Measurements from ENCODE around the gene TTC4. TPM values are rescaled to one million over a fixed set of nuclear protein-coding genes. Genes with fewer than 3 reads are reported as not detected.
A peak's percentile ranks its signal among the peaks of the same experiment; 100 is the strongest.

TTC4 gene
- total and polyA plus RNA-seq, 2 experiments from 2014 or later, result 25.1 to 33.6 TPM

DNA sequence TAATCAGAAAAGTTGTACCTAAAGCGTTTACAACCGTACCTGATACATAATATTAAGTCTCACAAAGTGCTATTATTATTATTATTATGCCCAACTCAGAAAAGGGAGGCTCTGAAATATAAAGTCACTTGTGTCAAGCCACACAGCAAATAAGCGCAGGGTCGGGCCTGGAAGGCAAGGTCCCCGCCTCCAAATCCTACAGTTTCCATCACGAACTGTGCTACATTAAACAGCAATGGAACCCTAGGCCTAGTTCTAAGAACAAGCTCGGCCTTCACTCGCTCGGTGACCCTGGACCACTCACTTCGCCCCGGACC, 48.1 kb downstream of the TTC4 start:
- H3F3A ChIP-seq (replicated peaks; ENCODE audit: low read depth), result 0 out of 2 replicates have a peak, but pooled peaks cover 3% of the 10 kb centered on the region
- H3K4me3 ChIP-seq, result peak overlapping the region; percentile 93
- no peaks in the 10 kb centered on the region for H3K27me3 ChIP-seq (ENCODE audit: insufficient read depth)
- H3K79me2 ChIP-seq (replicated peaks; ENCODE audit: insufficient read depth), result peaks cover 25% of the 10 kb centered on the region
- peaks cover 9% of the 10 kb centered on the region for H3K4me1 ChIP-seq (ENCODE audit: insufficient read depth)
- H3K36me3 Mint-ChIP-seq (ENCODE audit: low read depth), result no peaks in the 10 kb centered on the region
- H3K27me3 Mint-ChIP-seq (ENCODE audit: insufficient read depth, low read depth, poor library complexity), result peaks cover 7% of the 10 kb centered on the region
- H3K9me2 ChIP-seq (ENCODE audit: insufficient read depth), result no peaks in the 10 kb centered on the region
- H3K36me3 ChIP-seq (ENCODE audit: insufficient read depth), result no peaks in the 10 kb centered on the region
- no peaks in the 10 kb centered on the region for H4K20me1 ChIP-seq (replicated peaks; ENCODE audit: insufficient read depth)
- peak overlapping the region; percentile 95 for H3K27ac Mint-ChIP-seq
- H3K27ac ChIP-seq (ENCODE audit: low read depth), result peak overlapping the region; percentile 71; the same call in 1 of the 2 replicates
- H3K9me3 Mint-ChIP-seq, result no peaks in the 10 kb centered on the region; the same call in 2 of the 3 replicates
- H3K4me1 Mint-ChIP-seq, result peaks cover 28% of the 10 kb centered on the region
- H3K4me3 Mint-ChIP-seq, result peak overlapping the region; percentile 94
- DNase-seq (ENCODE audit: low spot score) (peak; percentile 42), ATAC-seq (peak; percentile 9)
- H3K4me2 ChIP-seq, result peak overlapping the region; percentile 90
- TF ChIP-seq, protein P1, sequence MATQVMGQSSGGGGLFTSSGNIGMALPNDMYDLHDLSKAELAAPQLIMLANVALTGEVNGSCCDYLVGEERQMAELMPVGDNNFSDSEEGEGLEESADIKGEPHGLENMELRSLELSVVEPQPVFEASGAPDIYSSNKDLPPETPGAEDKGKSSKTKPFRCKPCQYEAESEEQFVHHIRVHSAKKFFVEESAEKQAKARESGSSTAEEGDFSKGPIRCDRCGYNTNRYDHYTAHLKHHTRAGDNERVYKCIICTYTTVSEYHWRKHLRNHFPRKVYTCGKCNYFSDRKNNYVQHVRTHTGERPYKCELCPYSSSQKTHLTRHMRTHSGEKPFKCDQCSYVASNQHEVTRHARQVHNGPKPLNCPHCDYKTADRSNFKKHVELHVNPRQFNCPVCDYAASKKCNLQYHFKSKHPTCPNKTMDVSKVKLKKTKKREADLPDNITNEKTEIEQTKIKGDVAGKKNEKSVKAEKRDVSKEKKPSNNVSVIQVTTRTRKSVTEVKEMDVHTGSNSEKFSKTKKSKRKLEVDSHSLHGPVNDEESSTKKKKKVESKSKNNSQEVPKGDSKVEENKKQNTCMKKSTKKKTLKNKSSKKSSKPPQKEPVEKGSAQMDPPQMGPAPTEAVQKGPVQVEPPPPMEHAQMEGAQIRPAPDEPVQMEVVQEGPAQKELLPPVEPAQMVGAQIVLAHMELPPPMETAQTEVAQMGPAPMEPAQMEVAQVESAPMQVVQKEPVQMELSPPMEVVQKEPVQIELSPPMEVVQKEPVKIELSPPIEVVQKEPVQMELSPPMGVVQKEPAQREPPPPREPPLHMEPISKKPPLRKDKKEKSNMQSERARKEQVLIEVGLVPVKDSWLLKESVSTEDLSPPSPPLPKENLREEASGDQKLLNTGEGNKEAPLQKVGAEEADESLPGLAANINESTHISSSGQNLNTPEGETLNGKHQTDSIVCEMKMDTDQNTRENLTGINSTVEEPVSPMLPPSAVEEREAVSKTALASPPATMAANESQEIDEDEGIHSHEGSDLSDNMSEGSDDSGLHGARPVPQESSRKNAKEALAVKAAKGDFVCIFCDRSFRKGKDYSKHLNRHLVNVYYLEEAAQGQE (IDR thresholded peaks at IDR 0.05; ENCODE audit: unreplicated experiment), result no peak
- TF ChIP-seq, protein P2, sequence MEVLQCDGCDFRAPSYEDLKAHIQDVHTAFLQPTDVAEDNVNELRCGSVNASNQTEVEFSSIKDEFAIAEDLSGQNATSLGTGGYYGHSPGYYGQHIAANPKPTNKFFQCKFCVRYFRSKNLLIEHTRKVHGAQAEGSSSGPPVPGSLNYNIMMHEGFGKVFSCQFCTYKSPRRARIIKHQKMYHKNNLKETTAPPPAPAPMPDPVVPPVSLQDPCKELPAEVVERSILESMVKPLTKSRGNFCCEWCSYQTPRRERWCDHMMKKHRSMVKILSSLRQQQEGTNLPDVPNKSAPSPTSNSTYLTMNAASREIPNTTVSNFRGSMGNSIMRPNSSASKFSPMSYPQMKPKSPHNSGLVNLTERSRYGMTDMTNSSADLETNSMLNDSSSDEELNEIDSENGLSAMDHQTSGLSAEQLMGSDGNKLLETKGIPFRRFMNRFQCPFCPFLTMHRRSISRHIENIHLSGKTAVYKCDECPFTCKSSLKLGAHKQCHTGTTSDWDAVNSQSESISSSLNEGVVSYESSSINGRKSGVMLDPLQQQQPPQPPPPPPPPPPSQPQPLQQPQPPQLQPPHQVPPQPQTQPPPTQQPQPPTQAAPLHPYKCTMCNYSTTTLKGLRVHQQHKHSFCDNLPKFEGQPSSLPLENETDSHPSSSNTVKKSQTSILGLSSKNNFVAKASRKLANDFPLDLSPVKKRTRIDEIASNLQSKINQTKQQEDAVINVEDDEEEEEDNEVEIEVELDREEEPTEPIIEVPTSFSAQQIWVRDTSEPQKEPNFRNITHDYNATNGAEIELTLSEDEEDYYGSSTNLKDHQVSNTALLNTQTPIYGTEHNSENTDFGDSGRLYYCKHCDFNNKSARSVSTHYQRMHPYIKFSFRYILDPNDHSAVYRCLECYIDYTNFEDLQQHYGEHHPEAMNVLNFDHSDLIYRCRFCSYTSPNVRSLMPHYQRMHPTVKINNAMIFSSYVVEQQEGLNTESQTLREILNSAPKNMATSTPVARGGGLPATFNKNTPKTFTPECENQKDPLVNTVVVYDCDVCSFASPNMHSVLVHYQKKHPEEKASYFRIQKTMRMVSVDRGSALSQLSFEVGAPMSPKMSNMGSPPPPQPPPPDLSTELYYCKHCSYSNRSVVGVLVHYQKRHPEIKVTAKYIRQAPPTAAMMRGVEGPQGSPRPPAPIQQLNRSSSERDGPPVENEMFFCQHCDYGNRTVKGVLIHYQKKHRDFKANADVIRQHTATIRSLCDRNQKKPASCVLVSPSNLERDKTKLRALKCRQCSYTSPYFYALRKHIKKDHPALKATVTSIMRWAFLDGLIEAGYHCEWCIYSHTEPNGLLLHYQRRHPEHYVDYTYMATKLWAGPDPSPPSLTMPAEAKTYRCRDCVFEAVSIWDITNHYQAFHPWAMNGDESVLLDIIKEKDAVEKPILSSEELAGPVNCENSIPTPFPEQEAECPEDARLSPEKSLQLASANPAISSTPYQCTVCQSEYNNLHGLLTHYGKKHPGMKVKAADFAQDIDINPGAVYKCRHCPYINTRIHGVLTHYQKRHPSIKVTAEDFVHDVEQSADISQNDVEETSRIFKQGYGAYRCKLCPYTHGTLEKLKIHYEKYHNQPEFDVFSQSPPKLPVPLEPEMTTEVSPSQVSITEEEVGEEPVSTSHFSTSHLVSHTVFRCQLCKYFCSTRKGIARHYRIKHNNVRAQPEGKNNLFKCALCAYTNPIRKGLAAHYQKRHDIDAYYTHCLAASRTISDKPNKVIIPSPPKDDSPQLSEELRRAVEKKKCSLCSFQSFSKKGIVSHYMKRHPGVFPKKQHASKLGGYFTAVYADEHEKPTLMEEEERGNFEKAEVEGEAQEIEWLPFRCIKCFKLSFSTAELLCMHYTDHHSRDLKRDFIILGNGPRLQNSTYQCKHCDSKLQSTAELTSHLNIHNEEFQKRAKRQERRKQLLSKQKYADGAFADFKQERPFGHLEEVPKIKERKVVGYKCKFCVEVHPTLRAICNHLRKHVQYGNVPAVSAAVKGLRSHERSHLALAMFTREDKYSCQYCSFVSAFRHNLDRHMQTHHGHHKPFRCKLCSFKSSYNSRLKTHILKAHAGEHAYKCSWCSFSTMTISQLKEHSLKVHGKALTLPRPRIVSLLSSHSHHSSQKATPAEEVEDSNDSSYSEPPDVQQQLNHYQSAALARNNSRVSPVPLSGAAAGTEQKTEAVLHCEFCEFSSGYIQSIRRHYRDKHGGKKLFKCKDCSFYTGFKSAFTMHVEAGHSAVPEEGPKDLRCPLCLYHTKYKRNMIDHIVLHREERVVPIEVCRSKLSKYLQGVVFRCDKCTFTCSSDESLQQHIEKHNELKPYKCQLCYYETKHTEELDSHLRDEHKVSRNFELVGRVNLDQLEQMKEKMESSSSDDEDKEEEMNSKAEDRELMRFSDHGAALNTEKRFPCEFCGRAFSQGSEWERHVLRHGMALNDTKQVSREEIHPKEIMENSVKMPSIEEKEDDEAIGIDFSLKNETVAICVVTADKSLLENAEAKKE (CRISPR knock-in tag; IDR thresholded peaks at IDR 0.05), result no peak
- H2AFZ ChIP-seq, result peak overlapping the region; percentile 44; the same call in 1 of the 2 replicates

All from GM23338 (cell line).